GM19099 (cell line): ENCODE measurements around the gene KRTAP5-10.

ENCODE experiments used
- POLR2A ChIP-seq: IDR thresholded peaks from 3 replicates; pipeline ENCODE4 v1.6.1; 2011; ENCODE audit warnings: low read depth; ENCODE audit not compliant: insufficient read length; ENCODE audit errors: extremely low read depth

Gene KRTAP5-10

GRCh38 chr11:71566081-71566620, 788 bp downstream of the KRTAP5-10 start:
- no peak for TF ChIP-seq POLR2A

GRCh38 chr11:71568704-71569349, 3.5 kb downstream of the KRTAP5-10 start:
- TF ChIP-seq POLR2A: no peak

GRCh38 chr11:71572811-71573210, 7.4 kb downstream of the KRTAP5-10 start:
- TF ChIP-seq POLR2A: no peak

GRCh38 chr11:71574418-71574817, 9.1 kb downstream of the KRTAP5-10 start:
- no peak for TF ChIP-seq POLR2A

GRCh38 chr11:71575723-71576424, 10.5 kb downstream of the KRTAP5-10 start:
- TF ChIP-seq POLR2A: no peak

- TF ChIP-seq POLR2A: no peak
Measured at GRCh38 chr11:71577469-71578004, 12.2 kb downstream of the KRTAP5-10 start.

GRCh38 chr11:71580057-71581003, 15.0 kb downstream of the KRTAP5-10 start:
- no peak for TF ChIP-seq POLR2A

GRCh38 chr11:71581826-71582225, 16.5 kb downstream of the KRTAP5-10 start:
- TF ChIP-seq POLR2A: no peak

- TF ChIP-seq POLR2A: no peak
Measured at GRCh38 chr11:71582309-71582895, 17.0 kb downstream of the KRTAP5-10 start, which contains the start of gene KRTAP5-11. Gene KRTAP5-11, minus strand, starts transcription at chr11:71582875. Its CDS starts 38 bp downstream, at chr11:71582837.
